Measurements from ENCODE around the gene LRP2. TPM values are rescaled to one million over a fixed set of nuclear protein-coding genes. Genes with fewer than 3 reads are reported as not detected.
"Not testable (repeated sequence)": the region's sequence is repeated elsewhere in the genome, so short reads cannot be mapped to it uniquely, and the experiment has no call there.

LRP2 gene
- total RNA-seq, 1 experiment from 2014 or later = not detected

- DNase-seq (ENCODE audit: low read depth) = no peak
Measured at GRCh38 chr2:169348321-169349024, 13.9 kb downstream of the LRP2 start.

GRCh38 chr2:169345486-169346437 is 16.6 kb downstream of the LRP2 start:
- no peak for DNase-seq (ENCODE audit: low read depth)

GRCh38 chr2:169344736-169345485 is 17.4 kb downstream of the LRP2 start:
- no peak for DNase-seq (ENCODE audit: low read depth)

GRCh38 chr2:169343202-169343601 is 19.1 kb downstream of the LRP2 start:
- DNase-seq (ENCODE audit: low read depth) = no peak

- DNase-seq (ENCODE audit: low read depth) = no peak
Measured at GRCh38 chr2:169339657-169340056, 22.7 kb downstream of the LRP2 start.

GRCh38 chr2:169336695-169337094 is 25.6 kb downstream of the LRP2 start:
- DNase-seq (ENCODE audit: low read depth) = no peak

GRCh38 chr2:169330555-169331198 is 31.7 kb downstream of the LRP2 start:
- DNase-seq (ENCODE audit: low read depth) = no peak

GRCh38 chr2:169329688-169330554 is 32.4 kb downstream of the LRP2 start:
- DNase-seq (ENCODE audit: low read depth) = no peak

GRCh38 chr2:169328785-169329184 is 33.5 kb downstream of the LRP2 start:
- no peak for DNase-seq (ENCODE audit: low read depth)

GRCh38 chr2:169327837-169328236 is 34.5 kb downstream of the LRP2 start:
- not testable (repeated sequence) for DNase-seq (ENCODE audit: low read depth)

GRCh38 chr2:169325886-169326285 is 36.4 kb downstream of the LRP2 start:
- not testable (repeated sequence) for DNase-seq (ENCODE audit: low read depth)

GRCh38 chr2:169324581-169325260 is 37.6 kb downstream of the LRP2 start:
- DNase-seq (ENCODE audit: low read depth) = no peak

GRCh38 chr2:169323841-169324240 is 38.5 kb downstream of the LRP2 start:
- DNase-seq (ENCODE audit: low read depth) = no peak

GRCh38 chr2:169320561-169320960 is 41.8 kb downstream of the LRP2 start:
- DNase-seq (ENCODE audit: low read depth) = no peak

GRCh38 chr2:169315357-169315756 is 47.0 kb downstream of the LRP2 start:
- no peak for DNase-seq (ENCODE audit: low read depth)

- DNase-seq (ENCODE audit: low read depth) = not testable (repeated sequence)
Measured at GRCh38 chr2:169308349-169308748, 54.0 kb downstream of the LRP2 start.

GRCh38 chr2:169304689-169305088 is 57.6 kb downstream of the LRP2 start:
- not testable (repeated sequence) for DNase-seq (ENCODE audit: low read depth)

GRCh38 chr2:169303579-169304305 is 58.6 kb downstream of the LRP2 start:
- DNase-seq (ENCODE audit: low read depth) = no peak

GRCh38 chr2:169302364-169302763 is 60.0 kb downstream of the LRP2 start:
- no peak for DNase-seq (ENCODE audit: low read depth)
